Fibroblast of skin of left biceps (primary cell): ENCODE measurements around the gene CLPTM1.
"Not testable (repeated sequence)": the region's sequence is repeated elsewhere in the genome, so short reads cannot be mapped to it uniquely, and the experiment has no call there.

Source experiments
- DNase-seq, 2 experiments: peaks; one replicate each; pipeline ENCODE4 v3.0.0-alpha.2; 2013; ENCODE audit warnings: low read depth in 2 of 2

CLPTM1 gene

GRCh38 chr19:44954649-44955504, at the start of gene CLPTM1:
Gene CLPTM1 (plus strand): TSS chr19:44955380. CDS start chr19:44955396, 16 bp downstream.
- peak; percentile 90 to 91 for DNase-seq

GRCh38 chr19:44905437-44906160, 49.6 kb upstream of the CLPTM1 start, which contains the start of gene APOE:
Gene APOE (plus strand): TSS chr19:44905796. CDS start chr19:44906625, 829 bp downstream.
- DNase-seq, result no peak

GRCh38 chr19:44907613-44908012, 47.6 kb upstream of the CLPTM1 start:
- no peak for DNase-seq

GRCh38 chr19:44908074-44908835, 46.9 kb upstream of the CLPTM1 start:
- DNase-seq, result no peak

GRCh38 chr19:44908836-44909261, 46.3 kb upstream of the CLPTM1 start:
- DNase-seq, result no peak

GRCh38 chr19:44909775-44910174, 45.4 kb upstream of the CLPTM1 start:
- no peak for DNase-seq

- not testable (repeated sequence) for DNase-seq
Measured at GRCh38 chr19:44911896-44912295, 43.3 kb upstream of the CLPTM1 start.

GRCh38 chr19:44912854-44913253, 42.3 kb upstream of the CLPTM1 start:
- no peak for DNase-seq

GRCh38 chr19:44913512-44914432, 41.4 kb upstream of the CLPTM1 start:
- not testable (repeated sequence) for DNase-seq

GRCh38 chr19:44914433-44915206, 40.6 kb upstream of the CLPTM1 start, which contains the start of gene APOC1:
Gene APOC1 (plus strand): TSS chr19:44914608. CDS start chr19:44914892, 284 bp downstream.
- peak; percentile 43 to 50 for DNase-seq

- no peak for DNase-seq
Measured at GRCh38 chr19:44924243-44924725, 30.9 kb upstream of the CLPTM1 start.

- DNase-seq, result no peak
Measured at GRCh38 chr19:44925114-44925891, 29.9 kb upstream of the CLPTM1 start.

- not testable (repeated sequence) for DNase-seq
Measured at GRCh38 chr19:44926245-44927077, 28.7 kb upstream of the CLPTM1 start.

- peak in 1 of 2 experiments; percentile 18 for DNase-seq
Measured at GRCh38 chr19:44927746-44928145, 27.4 kb upstream of the CLPTM1 start.

- DNase-seq, result no peak
Measured at GRCh38 chr19:44930088-44930487, 25.1 kb upstream of the CLPTM1 start.

GRCh38 chr19:44931541-44931940, 23.6 kb upstream of the CLPTM1 start:
- DNase-seq, result no peak

- no peak for DNase-seq
Measured at GRCh38 chr19:44939668-44940067, 15.5 kb upstream of the CLPTM1 start.

GRCh38 chr19:44942067-44942571, 13.1 kb upstream of the CLPTM1 start, which contains the start of gene APOC4:
Gene APOC4 (plus strand): TSS chr19:44942237. CDS start chr19:44942278, 41 bp downstream.
- DNase-seq, result no peak
